ENCODE data around the gene TMEM167B.

Gene TMEM167B

GRCh38 chr1:109083923-109084322 lies 6.6 kb upstream of the TMEM167B start:
- DNase-seq = no peak

GRCh38 chr1:109084563-109085517 lies 5.7 kb upstream of the TMEM167B start:
- DNase-seq = no peak

- DNase-seq = peak; percentile 33
Observed at GRCh38 chr1:109089242-109090015, 1.1 kb upstream of the TMEM167B start.

GRCh38 chr1:109091078-109091838 lies 694 bp downstream of the TMEM167B start:
- no peak for DNase-seq

GRCh38 chr1:109091839-109092193 lies 1.3 kb downstream of the TMEM167B start:
- DNase-seq = no peak

GRCh38 chr1:109094377-109094803 lies 3.8 kb downstream of the TMEM167B start:
- DNase-seq = no peak

GRCh38 chr1:109094871-109095270 lies 4.3 kb downstream of the TMEM167B start:
- no peak for DNase-seq

GRCh38 chr1:109095631-109096030 lies 5.1 kb downstream of the TMEM167B start:
- DNase-seq = no peak

- DNase-seq = no peak
Observed at GRCh38 chr1:109096120-109096519, 5.6 kb downstream of the TMEM167B start.

GRCh38 chr1:109099938-109100773 lies 9.6 kb downstream of the TMEM167B start:
- peak; percentile 93 for DNase-seq

GRCh38 chr1:109104364-109105151 lies 14.0 kb downstream of the TMEM167B start:
- DNase-seq = no peak

- no peak for DNase-seq
Observed at GRCh38 chr1:109105881-109106280, 15.3 kb downstream of the TMEM167B start.

GRCh38 chr1:109107785-109108184 lies 17.2 kb downstream of the TMEM167B start:
- DNase-seq = no peak

GRCh38 chr1:109109906-109110305 lies 19.3 kb downstream of the TMEM167B start:
- no peak for DNase-seq

- DNase-seq = no peak
Observed at GRCh38 chr1:109111386-109112055, 21.0 kb downstream of the TMEM167B start.

- no peak for DNase-seq
Observed at GRCh38 chr1:109112056-109112651, 21.6 kb downstream of the TMEM167B start.

- DNase-seq = peak; percentile 93
Observed at GRCh38 chr1:109112652-109113285, 22.2 kb downstream of the TMEM167B start.

- peak; percentile 72 for DNase-seq
Observed at GRCh38 chr1:109113590-109114341, 23.2 kb downstream of the TMEM167B start, which contains the start of gene ELAPOR1. TSS of gene ELAPOR1 (plus strand) at chr1:109114115. CDS start at chr1:109114184, 69 bp downstream.

- no peak for DNase-seq
Observed at GRCh38 chr1:109114342-109114674, 23.7 kb downstream of the TMEM167B start.

Measured in activated CD4-positive, CD25-positive, alpha-beta regulatory T cell treated with anti-CD3 and anti-CD28 coated beads, Interleukin-2, amount 50 U/mL, for 72 hours (primary cell).